ENCODE measurements around the gene NLRC5.
"Not testable (repeated sequence)": the region's sequence is repeated elsewhere in the genome, so short reads cannot be mapped to it uniquely, and the experiment has no call there.

Gene NLRC5

DNA sequence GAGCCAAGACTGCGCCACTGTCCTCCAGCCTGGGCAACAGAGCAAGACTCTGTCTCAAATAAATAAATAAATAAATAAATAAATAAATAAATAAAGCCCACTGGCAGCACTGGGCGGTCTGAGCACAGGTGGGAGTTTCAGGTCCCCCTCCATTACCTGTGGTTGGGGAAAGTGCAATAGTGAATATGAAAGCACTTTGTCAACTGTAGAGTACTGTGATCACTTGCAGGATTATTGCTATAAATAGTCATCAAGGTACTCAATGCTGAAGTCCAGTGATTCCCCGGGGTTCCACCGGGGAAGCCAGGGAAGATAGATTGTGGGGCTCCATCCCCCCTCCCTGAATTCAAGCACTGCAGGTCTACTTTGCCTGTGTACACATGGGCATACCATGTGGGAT is 60.3 kb downstream of the NLRC5 start:
- DNase-seq, result no peak

DNA sequence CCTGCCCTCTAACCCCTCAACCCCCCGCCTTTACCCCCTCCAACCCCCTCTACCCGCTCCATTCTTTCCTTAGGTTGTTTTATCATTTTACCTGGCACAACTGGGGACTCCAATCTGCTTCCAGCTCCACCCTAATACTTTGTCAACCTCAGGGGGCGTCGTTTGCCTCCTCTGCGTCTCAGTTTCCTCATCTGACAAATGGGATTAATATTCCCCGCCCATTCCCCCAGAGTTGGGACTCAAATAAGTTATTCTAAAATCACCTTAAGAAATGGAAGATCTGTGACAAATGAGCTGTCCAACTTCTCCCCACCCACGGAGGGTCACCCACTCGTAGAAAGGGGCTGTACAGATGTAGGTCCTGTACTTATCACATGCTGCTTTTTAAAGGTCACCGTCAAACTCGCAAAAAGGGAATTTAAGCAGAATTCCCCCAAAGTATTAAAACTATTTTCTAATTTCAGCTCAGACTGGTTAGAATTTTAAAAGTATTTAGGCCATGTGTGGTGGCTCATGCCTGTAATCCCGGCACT is 62.4 kb downstream of the NLRC5 start:
- no peak for DNase-seq

DNA sequence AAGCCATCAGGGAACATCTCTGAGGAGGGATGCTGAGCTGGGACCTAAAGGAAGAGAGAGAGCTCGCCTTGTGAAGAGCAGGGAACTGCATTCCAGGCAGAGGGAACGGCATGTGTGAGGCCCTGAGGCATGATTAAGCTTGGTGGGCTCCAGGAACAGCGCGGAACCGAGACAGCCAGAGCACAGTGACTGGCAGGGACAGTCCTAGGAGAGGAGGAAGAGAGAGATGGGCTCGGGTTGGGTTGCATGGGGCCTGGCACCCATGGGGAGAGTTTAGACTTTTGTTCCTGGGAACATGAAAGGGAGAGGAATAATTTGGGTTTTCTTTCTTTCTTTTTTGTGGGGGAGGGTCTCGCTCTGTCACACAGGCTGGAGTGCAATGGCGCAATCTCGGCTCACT is 63.8 kb downstream of the NLRC5 start:
- DNase-seq, result no peak

DNA sequence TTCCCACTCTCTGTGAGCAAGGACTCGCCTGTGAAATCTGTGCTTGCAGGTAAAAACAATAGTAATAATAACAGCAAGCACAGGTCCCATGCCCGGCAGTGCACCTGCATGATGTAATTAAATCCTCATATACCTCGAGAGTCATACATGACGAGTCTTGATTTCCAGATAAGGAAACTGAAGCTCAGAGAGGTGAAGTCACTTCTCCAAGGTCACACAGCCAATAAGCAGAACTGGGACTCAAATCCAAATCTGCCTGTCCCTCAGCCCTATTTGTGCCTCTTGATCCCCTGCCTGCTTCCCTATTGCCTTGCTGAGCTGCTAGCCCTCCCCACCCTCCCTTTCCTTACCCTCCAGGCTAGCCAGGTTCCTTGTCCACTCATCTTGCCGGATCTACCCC is 65.0 kb downstream of the NLRC5 start:
- DNase-seq, result no peak

DNA sequence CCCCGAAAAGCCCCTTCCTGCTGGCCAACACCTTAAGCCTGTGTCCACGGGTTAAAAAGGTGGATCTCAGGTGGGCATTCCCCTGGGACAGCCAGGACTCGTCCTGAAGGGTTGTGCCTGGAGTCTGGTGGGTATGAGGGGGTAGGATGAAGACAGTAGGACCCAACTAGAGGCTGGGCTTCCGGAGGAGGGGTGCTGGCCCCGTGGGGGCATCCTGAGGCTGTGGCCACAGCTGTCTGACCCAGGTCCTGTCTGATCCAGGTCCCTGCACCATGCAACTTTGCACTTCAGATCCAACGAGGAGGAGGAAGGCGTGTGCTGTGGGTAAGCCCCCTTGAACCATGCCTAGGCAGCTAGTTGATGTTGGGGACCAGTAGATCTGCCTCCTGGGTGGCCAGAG is 65.4 kb downstream of the NLRC5 start:
- DNase-seq, result no peak

DNA sequence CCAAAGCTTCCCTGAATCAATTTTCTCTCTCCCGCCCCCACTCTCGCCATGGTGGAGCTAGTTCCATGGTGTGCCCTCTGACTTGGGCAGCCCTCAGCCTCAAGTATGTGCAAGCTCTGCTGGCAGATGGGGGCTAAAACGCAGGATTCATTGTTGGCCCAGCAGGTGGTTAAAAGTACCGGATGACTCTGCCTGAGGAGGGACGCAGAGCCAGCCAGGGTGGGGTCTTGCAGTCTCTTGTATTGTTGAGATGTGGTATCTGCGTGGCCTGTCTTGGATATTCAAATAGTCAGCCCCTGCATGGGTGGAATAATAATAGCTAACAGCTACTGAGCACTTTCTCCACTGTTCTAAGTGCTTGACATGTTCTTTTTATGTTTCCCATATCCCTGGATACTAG is 66.3 kb downstream of the NLRC5 start:
- no peak for DNase-seq

DNA sequence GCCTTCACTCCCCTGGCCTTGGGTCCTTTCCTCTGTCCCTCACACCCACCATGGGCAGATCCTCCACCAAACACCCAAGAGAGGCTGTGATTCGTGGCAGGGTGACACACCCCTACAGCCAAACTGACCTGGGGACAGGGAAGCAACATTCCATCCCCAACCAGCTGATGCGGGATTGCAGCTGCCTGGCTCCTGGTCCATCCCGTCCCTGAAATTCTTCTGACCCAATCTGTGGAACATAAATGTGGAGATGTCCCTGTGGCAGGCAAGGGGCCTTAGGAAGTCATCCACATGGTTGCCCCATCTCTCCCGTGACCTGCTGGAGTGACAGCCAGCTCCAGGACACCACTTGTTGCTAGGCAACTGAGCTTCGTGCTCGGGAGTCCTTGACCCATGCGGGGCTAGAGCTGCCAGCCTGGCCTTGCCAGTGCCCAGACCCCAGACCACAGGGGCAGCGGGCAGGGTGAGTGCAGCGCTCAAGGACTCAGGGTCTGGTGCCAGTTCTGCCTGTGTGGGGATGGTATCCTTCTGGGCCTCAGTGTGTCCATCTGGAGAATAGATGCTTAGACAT is 69.0 kb downstream of the NLRC5 start:
- no peak for DNase-seq

DNA sequence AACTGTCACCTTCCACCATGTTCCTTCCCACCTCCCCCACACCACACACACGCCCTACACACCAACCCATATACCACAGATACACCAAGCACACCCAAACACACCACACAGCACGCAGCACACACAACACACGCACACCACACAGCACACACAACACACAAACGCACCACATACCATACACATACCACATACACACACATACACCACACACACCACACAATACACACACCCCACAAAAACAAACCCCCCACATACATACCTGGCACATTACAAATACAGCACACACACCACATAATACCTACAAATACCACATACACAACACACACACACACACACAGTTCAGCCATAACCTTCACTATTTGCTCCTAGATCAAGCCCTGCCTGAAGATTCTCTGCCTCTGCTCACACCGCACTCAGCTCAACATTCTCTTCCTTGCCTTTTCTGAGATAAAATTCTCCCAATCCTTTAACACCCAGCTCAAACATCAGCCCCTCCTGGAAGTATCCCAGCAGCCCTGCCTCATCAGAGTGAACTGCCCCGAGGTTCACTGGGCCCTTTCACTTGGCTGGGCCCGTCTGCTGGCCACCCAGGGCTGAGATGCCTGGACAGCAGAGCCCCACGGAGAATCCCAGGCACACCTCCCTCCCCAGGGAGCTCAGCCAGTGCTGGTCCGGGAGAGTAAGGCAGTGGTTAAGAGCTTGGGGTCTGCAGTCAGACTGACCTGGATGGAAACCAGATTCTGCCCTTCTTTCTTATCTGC is 71.1 kb downstream of the NLRC5 start:
- no peak for DNase-seq

DNA sequence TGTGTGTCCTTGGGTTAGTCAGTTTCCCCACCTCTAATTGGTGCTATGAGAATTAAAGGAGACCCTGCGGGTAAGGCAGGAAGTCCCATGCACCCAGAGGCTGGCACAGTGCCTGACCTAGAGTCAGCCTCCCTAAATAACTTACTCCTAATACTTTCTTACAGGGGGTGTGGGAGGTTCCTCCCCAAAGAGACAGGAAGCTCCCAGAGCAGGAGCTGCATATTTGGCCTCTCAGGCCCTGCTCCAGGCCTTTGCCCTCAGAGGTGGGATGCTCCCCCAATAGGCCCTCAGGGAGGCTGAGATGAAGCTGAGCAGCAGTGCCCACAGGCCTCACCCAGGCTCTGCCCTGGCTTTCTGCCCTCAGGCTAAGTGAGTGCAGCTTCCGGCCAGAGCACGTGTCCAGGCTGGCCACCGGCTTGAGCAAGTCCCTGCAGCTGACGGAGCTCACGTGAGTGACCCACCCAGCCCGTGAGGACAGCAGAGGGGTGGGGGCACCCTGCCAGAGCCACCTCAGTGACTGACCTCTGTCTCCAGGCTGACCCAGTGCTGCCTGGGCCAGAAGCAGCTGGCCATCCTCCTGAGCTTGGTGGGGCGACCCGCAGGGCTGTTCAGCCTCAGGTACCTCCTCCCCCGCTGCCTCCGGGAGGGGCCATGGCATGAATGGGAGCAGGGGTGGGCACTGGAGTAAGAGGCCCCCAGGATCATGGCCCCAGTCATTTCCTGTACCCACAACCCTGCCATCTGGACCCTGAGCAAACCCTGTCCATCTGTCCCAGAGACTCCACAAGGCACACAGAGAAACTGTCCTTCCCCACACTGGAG is 71.9 kb downstream of the NLRC5 start:
- peak; percentile 50 for DNase-seq

DNA sequence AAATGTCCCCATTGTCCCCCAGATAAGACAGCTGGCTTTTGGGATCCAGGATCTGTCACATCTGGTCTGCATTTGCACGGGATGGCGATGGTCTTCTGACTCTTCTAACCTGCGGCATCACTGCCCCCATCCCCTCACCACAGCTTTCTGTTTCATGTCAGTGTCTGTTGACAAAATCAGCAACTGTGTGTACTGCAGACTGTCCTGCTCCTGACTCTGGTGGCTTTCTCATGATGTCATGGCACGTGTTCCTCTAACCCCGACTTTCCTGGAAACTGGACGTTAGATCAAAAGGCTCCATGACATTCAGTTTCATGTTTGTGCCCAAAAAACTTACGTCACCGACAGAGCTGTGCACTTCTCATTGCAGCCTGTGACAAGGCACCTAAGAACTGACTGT is 73.0 kb downstream of the NLRC5 start:
- no peak for DNase-seq

DNA sequence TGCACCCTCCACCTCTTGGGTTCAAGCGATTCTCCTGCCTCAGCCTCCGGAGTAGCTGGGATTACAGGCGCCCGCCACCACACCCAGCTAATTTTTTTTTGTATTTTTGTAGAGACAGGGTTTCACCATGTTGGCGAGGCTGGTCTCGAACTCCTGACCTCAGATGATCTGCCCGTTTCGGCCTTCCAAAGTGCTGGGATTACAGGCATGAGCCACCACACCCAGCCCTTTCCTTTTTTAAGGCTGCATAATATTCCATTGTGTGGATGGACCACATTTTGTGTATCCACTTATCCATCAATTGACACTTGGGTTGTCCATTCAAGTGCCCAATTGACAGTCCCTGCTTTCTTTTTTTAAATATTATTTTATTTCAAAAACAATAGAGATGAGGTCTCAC is 73.8 kb downstream of the NLRC5 start:
- DNase-seq, result not testable (repeated sequence)

DNA sequence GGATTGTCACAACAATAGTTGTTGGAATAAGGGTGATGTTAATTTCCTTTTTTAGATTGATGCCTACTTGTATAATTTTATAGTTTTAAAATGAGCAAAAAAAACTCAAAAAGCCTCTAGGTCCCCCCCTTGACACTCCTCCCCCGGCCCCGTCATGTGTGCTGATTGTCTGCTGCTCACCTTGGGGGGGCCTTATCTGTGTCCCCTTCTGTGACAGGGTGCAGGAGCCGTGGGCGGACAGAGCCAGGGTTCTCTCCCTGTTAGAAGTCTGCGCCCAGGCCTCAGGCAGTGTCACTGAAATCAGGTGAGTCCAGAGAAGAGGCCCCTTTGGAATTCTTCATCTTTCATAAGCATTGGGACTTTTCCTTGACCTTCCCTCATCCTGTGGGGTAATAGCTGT is 75.6 kb downstream of the NLRC5 start:
- no peak for DNase-seq

DNA sequence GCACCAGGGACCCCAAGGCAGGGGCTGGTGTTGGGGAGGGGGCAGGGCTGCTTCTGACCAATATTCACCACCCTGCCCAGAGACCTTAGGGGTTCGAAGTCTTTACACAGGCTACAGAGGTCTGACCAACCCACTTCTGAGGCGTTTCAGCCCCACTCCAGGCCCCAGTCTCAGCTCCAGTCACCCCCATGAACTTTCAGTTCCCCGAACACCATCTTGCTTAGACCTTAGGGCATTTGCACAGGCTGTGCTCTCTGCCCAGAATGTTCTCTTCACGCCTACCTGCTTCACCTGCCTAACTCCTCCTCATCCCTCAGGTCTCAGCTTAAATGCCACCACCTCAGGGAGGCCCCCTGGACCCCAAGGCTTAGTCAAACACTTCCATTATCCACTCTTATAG is 77.3 kb downstream of the NLRC5 start:
- no peak for DNase-seq

DNA sequence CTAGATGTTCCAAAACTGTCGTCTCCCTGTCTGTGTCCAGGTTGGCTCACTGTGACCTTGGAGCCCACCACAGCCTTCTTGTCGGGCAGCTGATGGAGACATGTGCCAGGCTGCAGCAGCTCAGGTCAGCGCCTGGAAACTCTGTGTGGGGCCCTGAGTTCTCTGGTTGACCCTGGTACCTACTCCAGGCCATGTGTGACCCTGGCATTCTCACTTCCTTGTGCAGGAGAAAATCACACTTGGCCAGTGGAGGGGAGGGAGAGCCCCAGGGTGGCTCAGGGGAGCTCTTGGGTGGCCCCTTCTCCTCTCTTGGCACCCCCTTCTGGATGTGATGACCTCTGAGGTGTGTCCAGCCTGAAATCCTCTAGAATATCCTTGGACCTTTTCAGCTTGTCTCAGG is 78.0 kb downstream of the NLRC5 start:
- no peak for DNase-seq

DNA sequence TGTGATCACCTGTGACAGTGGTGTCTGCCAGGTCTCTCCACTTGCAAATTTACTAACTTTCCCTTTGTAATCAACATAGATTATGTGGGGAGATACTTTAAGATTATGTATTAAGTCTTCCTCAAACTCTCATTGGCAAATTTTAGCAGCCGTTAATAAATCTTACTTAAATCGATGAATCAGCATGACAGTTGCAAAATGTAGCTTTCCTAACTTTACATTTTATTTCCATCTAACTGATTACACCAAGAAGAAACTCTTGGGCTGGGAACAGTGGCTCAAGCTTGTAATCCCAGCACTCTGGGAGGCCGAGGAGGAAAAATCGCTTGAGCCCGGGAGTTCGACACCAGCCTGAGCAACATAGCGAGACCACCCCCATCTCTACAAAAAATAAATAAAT is 79.7 kb downstream of the NLRC5 start:
- no peak for DNase-seq

DNA sequence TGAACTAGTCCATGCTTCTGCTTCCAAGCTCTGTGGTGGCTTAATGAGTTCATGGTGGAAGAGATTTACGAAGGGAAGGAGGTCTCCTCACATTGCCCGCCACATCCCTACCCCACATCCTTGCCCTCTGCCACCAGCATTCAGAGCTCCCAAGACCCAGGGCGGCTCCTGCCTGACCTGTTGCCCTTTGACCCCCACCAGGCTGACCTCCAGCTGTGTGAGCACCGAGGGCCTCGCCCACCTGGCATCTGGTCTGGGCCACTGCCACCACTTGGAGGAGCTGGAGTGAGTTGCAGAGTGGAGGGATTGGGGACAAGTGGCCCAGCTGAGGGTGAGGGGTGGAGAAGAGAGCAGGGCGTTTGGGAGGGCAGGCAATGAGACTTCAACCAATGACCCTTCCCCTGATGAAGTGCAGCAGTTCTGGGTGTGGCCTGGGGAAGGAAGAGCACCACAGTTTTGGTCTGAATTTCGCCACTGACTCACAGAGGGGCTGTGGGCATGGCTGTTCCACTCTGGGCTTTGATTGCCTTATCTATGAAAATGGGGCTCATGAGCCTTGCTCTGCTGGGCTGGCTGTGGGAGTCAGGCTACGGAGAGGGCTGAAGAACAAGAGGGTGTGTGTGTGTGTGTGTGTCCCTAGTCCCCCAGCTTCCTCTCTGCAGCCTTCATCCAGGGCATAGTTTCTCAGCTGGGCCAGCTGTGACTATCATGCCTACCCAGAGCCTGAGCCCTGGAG is 80.4 kb downstream of the NLRC5 start:
- DNase-seq, result no peak

DNA sequence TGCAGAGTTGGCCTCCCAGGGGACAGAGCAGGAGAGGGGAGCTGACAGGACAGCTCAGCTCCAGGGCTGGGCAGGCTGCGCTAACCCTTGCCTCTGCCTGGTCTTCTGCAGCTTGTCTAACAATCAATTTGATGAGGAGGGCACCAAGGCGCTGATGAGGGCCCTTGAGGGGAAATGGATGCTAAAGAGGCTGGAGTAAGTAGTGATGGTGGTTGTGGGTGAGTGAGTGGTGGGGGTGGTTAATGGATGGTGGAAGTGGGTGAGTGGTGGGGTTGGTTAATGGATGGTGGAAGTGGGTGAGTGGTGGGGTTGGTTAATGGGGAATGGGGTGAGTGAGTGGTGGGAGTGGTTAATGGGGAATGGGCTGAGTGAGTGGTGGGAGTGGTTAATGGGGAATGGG is 81.1 kb downstream of the NLRC5 start:
- no peak for DNase-seq

DNA sequence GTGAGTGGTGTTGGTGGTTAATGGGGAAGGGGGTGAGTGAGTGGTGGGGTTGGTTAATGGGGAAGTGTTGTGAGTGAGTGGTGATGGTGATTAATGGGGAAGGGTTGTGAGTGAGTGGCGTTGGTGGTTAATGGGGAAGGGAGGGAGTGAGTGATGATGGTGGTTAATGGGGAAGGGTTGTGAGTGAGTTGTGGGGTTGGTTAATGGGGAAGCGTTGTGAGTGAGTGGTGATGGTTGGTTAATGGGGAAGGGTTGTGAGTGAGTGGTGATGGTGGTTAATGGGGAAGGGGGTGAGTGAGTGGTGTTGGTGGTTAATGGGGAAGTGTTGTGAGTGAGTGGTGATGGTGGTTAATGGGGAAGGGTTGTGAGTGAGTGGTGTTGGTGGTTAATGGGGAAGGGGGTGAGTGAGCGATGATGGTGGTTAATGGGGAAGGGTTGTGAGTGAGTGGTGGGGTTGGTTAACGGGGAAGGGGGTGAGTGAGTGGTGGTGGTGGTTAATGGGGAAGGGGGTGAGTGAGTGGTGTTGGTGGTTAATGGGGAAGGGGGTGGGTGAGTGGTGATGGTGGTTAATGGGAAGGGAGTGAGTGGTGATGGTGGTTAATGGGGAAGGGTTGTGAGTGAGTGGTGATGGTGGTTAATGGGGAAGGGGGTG is 81.8 kb downstream of the NLRC5 start:
- DNase-seq, result peak; percentile 24

DNA sequence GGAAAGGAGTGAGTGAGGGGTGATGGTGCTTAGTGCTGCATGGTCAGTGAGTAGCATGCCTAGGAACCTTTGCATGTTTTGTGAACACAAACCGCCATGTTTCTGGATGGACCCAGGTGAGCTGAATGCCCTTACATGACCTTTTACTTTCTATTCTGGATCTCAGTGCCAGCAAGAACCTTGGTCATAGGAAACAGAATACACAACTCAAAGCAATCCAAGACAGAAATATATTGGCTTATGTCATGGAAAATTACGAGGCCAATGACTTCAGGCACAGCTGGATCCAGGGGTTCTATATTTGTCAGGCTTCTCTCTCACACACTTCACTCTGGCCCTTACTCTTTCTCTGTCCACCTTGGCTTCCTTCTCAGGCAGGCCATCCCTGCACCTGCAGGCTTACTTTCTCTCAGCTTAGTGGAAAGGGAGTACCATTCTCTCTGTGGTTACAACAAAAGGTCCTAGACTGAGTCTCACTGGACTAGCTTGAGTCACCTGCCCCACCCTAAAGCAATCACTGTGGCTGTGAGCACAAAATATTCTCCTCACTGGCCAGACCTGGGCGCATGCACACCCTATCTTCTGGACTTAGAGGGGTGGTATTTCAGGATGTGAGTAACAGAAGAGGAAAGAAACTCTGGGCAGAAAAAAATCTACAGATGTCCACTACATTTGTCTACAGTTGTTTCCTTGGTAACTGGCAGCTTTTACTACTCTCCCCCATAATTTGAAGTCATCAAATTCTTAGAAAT is 82.7 kb downstream of the NLRC5 start:
- DNase-seq, result no peak

DNA sequence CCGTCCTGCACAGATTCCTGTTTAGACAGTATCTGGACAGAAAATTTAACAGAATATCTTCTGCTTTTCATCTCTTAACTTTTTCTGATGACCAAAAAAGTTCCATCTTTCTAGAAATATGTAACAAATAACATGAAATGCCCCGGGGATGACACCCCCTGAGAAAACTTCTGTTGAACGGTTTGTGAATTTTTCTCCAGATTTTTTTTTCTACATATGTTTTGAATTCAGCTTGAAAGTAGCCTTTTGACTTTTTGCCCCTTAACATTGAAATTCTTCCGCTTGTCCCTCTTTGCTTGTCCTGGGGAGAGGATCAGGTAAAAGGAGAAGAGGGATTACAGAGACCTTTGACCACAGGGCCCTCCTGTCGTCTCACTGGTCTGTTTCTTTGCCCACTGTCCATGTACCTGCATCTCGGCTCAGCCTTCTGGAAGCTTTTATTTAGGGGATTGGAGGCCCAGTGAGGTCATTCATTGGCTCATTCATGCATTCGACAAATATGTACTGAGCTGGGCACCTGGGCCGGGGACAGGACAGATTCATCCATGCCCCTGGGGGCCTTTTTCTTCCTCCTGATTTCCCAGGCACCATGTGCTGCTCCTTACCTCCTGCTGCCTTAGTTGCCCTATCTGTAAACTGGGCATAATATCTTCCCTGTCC is 83.4 kb downstream of the NLRC5 start:
- DNase-seq, result no peak

DNA sequence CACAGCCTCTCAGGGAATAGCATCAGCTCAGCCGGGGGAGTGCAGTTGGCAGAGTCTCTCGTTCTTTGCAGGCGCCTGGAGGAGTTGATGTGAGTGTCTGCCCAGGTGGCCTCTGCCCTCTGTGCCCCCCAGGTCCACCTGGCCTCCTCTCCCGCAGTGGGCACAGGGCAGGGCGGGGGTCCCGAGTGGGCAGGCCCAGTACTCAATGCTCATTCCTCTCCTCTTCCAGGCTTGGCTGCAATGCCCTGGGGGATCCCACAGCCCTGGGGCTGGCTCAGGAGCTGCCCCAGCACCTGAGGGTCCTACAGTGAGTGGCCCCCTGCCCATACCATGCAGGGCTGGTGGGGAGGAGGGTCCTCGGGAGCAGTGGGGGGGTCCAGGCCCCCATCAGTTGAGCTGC is 88.4 kb downstream of the NLRC5 start:
- DNase-seq, result no peak

Data from CD4-positive, alpha-beta T cell treated with Interleukin-15 for 1 hour (primary cell).